ENCODE data around the gene NFATC2.

GRCh38 chr20:51457533-51457932 is 85.0 kb downstream of the NFATC2 start:
- TF ChIP-seq, protein P1, sequence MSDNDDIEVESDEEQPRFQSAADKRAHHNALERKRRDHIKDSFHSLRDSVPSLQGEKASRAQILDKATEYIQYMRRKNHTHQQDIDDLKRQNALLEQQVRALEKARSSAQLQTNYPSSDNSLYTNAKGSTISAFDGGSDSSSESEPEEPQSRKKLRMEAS (IDR thresholded peaks at IDR 0.05), result no peak
- TF ChIP-seq EP300 (IDR thresholded peaks at IDR 0.05; ENCODE audit: borderline replicate concordance), result no peak
- no peak for TF ChIP-seq TCF12 (IDR thresholded peaks at IDR 0.05; ENCODE audit: low read depth)
